ENCODE results near the gene UBTF. TPM values are rescaled to one million over a fixed set of nuclear protein-coding genes. Genes with fewer than 3 reads are reported as not detected.

UBTF gene
- total and polyA plus RNA-seq, 2 of the 8 experiments (the other 6 are each of a cell fraction or from before 2014, with no cell fraction given), result 14.7 to 106 TPM

DNA sequence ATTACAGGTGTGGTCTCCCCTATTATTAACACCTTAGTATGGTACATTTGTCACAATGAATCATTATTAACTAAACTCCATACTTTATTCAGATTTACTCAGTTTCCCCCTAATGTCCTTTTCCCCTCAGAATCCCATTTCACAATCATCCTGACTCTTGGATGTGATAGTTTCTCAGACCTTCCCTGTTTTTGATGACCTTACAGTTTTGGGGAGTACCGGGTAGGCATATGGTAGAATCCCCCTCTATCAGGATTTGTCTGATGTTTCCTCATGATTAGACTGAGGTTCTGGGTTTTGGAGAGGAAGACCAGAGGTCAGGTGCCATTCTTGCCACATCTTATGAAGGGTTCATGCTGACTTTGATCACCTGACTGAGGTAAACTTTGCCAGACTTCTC lies 55.0 kb downstream of the UBTF start (continued):
- TF ChIP-seq CTBP2 (IDR thresholded peaks at IDR 0.05; ENCODE audit: borderline replicate concordance, insufficient read depth, insufficient read length, low read length) (no peak), JUN (IDR thresholded peaks at IDR 0.05; ENCODE audit: low read depth, low read length) (no peak), NANOG (IDR thresholded peaks at IDR 0.05; ENCODE audit: insufficient read depth, low read depth, low read length, poor library complexity, severe bottlenecking) (no peak), POU5F1 (IDR thresholded peaks at IDR 0.05; ENCODE audit: low read depth, low read length) (no peak), TCF12 (IDR thresholded peaks at IDR 0.05; ENCODE audit: low read depth, low read length) (no peak), SP4 (IDR thresholded peaks at IDR 0.05; ENCODE audit: low read length) (no peak)
